NCI-H1417 (cell line): ENCODE results near the gene PDE4D.
"Not testable (repeated sequence)": the region's sequence is repeated elsewhere in the genome, so short reads cannot be mapped to it uniquely, and the experiment has no call there.

Experiments
- DNase-seq, 3 experiments: peaks; one replicate each; lab custom pipeline; 2025; lab: John Stamatoyannopoulos, UW

The PDE4D gene

DNA sequence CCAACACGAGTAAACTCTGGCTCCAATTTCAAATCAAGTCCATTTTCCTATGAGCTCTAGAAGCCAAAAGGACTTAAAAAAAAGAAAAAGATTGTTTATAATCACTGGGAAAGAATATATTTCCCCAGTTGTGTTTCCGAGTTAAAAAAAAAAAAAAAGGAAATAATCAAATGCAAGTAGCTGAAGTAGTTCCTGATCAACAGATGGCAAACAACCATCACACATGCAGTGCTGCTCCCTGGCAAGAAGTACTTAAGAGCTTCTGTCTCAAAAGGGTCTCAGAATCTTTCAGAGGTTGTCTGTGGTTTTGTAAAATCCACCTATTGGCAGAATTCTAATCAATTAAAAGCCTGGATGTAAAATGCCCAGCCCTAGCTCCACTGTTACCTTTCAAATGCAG lies 922.8 kb downstream of the PDE4D start:
- no peak for DNase-seq

DNA sequence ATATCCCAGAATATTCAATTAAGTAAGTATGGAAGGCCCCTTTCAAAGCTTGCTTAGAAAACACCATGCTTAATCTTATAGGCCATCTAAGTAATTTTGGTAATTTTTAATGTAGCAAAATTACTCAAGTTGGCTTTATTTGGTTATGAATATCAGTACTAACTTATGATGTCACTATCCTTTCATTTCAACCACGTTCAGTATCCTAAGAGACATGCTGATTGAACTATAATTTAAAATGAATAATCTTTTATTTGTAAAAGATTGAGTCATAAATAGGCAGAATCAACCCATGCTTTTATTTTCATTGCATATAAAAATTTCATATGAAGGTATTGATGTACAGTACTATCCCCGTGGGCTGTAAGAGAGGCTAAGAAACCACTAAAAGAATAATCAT lies 923.7 kb downstream of the PDE4D start:
- no peak for DNase-seq

DNA sequence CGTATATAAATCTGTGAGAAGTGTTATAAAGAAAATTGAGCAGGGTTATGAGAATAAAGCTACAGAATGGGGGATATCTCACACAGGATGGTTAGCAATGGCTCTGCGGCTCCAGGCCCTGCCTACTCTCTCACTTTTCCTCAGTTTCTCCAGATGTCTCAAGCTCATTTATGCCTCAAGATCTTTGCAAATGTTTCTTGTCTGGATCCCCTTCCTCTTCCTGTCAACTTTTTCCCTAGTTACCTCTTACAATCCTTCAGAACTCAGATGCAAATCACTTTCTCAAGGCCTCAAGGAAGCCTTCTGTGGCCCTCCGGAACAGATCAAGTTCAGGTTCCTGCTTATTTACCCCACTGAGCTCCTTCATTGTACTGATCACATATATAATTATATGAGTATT lies 924.3 kb downstream of the PDE4D start:
- DNase-seq: no peak

DNA sequence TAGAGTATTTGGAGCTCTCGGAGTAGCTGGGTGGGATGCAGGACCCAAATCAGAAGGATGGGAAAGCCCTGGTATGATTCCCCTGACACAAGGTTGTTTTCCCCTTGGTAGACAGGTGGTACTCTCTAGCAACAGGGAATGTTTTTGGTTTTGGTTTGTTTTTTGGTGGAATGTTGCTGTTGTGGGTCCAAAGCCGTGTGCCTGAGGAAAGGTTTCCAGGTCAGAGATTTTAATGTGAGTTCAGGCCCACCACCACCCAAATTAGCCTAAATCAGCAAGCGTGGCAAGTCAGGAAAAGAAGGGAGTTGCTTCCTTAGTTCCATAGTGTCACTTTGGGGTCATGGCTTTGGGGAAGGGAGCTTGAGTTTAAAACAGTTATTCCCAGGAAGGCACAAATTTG lies 925.2 kb downstream of the PDE4D start:
- no peak for DNase-seq

DNA sequence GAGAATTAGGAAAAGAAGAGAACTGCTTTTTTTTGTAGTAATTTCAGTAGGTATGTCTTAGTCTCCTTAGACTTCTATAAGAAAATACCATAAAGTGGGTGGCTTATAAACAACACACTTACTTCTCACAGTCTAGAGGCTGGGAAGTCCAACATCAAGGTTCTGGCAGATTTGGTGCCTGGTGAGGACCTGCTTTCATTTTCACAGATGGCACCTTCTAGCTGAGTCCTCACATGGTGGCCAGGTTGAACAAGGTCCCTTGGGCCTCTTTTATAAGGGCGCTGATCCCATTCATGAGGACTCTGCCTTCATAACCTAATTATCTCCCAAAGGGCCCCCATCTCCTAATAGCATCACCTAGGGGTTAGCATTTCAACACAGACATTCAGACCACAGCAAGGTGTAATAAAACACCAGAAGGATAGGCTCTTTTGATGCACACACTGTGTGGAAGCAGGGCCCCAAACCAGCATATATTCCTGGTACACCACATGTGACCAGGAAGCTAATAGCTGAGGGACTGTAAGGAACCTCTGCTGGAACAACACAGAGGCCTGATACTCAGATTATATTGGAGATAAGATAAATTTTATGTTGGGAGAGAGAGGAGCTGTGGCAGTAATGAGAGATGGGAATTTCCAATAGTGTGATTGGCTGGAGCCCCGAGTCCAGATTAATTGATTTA lies 925.8 kb downstream of the PDE4D start:
- DNase-seq: no peak

DNA sequence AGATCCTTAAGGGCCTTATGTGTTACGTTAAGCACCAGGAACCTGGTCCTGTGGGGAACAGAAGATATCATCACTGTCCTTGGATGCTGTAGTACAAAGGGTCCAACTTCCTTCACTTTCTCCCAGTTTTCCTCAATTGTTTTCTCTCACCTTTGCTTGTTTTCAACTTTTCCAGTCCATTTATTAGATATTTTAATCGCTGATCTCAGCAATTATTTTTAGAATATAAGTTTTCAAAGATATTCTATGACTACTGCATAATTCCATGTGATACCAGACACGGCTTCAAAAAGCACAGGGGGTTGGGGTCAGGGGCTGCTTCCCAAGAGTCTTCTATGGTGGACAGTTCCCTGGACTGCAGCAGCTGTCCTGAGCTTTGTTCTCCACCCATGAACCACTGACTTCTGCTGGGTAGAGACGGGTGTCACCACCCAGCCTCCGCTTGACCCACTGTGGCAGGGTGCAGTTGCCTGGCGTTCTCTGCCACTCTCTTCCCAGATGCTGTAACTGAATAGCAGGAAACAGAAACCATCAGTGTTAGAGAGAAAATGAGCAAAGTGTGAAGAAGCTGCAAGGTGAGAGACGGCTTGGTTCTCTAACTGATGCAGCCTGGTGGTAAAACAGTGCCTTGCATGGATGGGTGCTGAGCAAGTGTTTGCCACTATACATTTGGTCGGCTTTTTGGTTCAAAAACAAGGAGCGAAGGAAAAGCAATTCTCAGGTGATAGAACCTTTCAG lies 927.7 kb downstream of the PDE4D start:
- no peak for DNase-seq

DNA sequence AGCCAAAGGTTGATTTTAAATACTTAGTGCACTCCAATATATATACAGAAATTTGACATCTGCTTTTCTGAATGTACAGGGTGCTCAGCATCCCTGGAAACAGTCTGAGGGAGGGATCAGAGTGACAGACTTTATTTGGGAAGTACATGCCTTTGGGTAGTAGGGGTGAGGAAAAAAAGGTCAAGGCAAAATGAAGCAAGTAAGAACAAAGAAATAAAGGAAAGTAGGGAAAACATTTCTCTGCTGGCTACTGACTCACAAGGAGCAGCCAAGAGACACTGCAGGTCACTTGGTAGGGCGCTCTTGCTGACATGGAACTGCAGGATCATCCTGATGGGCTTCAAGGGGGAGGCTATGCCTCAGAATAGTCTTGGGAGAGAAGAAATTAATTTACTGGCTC lies 929.7 kb downstream of the PDE4D start:
- DNase-seq: no peak

DNA sequence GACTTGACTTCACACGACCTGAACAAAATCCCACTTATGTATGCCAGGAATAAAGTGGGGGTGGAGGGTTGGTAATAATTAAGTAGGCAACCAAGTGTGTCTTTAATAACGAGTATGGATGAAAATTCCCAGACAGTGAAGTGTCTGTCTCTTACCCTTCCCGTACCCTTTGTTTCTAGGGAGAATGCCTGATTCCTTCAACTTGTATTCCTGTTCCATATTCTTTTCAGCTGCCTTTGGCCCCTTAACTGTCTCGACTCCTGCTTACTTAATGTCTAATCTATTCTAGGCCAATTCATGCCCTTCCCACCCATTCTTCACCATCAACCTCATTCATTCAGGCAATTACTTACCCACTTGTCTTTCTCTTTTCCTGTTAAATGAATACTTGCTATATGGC lies 930.2 kb downstream of the PDE4D start:
- DNase-seq: no peak

DNA sequence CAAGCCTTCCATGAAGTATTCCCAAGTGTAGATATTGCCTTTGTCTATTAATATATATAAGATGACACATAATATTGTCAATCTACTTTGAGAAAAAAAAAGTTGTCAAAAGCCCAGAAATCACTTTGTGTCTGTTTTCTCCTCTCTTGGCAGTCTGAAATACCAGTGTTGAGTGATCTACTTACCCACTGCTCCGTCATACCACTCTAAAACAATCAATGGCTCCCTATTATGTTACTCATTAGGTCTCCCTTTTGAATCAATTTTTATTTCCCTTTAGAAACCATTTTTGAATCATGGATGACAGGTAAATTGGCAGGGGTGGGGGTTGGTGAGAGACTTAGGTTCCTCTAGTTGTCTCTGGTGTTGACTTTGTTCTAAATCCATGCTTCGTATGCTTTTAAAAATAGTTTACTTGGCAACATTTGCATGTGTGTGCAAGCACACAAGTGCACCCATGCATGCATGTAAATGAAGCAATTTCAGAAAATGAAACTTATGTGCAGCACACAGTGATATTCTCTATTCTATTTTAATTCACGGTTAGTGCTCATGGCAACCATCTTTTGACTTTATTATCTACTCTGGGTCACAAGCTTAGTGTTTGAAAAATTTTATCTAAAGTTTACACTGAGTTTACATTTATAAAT lies 931.8 kb downstream of the PDE4D start:
- no peak for DNase-seq

DNA sequence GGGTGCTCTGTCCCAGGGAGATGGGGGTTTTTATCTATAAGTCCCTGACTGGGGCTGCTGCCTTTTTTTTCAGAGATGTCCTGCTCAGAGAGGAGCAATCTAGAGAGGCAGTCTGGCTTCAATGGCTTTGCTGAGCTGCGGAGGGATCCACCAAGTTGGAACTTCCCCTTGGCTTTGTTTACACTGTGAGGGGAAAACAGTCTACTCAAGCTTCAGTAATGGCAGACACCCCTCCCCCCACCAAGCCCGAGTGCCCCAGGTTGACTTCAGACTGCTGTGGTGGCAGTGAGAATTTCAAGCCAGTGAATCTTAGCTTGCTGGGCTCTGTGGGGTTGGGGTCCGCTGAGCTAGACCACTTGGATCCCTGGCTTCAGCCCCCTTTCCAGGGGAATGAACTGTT lies 934.8 kb downstream of the PDE4D start:
- no peak for DNase-seq

DNA sequence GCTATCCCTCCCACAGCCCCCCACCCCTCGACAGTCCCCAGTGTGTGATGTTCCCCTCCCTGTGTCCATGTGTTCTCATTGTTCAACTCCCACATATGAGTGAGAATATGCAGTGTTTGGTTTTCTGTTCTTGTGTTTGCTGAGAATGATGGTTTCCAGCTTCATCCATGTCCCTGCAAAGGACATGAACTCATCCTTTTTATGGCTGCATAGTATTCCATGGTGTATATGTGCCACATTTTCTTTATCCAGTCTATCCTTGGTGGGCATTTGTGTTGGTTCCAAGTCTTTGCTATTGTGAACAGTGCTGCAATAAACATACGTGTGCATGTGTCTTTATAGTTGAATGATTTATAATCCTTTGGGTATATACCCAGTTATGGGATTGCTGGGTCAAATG lies 940.3 kb downstream of the PDE4D start:
- not testable (repeated sequence) for DNase-seq

DNA sequence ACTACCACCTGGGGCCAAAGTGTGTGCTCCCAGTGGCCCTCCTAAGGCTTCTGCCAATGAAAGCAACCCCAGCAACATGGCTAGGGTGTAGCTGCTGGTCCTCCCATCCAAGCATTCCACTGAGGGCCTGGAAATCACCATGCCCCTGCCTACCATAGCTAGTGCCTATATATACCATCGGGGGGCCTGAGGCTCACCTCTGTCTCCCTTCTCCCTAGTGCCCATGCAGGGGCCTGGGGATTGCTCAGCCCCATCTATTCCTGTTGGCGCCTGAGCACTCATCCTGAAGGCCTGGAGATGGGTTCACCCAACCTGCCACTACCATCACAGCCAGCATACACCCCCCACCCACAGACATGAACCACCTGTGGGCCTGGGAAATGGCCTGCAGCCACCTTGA lies 943.3 kb downstream of the PDE4D start:
- no peak for DNase-seq

DNA sequence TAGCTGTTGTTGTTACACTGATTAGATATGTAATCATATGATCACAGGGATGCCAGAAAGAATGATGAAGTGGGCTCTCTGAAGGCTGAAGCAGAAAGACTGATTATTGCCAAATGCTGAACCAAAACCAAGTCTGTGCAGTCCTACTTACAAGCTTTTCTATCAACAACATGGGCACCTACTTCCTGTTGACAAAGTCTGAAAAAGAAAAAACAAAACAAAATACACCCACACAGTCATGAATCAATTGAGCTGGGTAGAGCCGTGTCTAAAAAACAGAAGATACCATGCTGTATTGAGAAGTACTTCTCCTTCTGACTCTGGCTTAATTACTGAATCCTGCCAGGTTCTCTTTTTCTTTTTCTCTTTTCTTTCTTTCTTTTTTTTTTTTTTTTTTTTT lies 947.3 kb downstream of the PDE4D start:
- no peak for DNase-seq

DNA sequence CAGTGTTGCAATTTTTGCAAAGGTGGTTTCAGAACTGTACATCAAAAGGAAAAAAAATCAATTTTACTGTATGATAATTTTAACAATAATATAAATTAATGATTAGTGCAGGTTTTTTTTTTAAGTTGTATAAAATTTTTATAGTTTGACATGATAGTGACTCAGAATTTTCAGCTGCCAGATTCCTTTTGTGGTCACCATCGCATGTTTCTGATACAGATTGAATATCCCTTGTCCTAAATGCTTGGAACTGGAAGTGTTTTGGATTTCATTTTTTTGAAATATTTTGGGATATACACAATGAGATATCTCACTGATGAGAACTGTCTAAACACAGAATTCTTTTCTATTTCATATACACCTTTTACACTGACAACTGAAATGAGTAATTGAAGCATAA lies 949.3 kb downstream of the PDE4D start:
- no peak for DNase-seq

DNA sequence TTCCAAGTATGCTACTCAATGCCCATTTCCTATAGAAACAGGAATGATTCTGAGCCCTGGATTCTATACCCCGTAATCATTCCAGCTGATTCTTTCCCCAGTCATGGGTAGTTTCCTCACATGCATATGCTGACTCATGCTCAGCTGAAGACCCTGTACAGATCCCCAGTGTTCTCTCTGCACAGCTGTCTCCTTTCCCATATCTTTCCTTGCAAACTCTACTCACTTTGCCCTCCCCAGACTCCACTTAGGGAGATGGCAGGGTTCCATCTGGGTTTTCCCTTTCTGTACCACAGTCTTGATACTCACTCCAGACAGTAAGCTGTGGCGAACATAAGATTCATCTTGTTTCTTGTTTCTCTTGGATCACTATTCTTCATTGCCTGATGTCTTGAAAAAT lies 953.1 kb downstream of the PDE4D start:
- no peak for DNase-seq

DNA sequence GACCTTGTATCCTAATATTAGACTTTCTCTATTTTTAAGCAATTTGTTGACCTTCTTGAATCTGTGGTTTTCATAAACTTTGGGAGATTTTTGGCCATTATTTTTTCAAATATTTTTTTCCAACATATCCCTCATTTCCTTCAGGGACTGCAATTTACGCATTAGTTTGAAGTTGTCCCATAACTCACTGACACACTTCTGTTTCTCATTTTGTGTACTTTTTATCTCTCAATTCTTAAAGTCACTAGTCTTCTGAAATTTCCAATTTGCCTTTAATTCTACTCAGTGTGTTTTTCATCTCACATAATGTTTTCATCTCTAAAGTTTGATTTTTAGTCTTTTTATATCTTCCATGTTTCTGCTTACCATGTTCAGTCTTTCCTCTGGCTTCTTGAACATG lies 953.9 kb downstream of the PDE4D start:
- no peak for DNase-seq

DNA sequence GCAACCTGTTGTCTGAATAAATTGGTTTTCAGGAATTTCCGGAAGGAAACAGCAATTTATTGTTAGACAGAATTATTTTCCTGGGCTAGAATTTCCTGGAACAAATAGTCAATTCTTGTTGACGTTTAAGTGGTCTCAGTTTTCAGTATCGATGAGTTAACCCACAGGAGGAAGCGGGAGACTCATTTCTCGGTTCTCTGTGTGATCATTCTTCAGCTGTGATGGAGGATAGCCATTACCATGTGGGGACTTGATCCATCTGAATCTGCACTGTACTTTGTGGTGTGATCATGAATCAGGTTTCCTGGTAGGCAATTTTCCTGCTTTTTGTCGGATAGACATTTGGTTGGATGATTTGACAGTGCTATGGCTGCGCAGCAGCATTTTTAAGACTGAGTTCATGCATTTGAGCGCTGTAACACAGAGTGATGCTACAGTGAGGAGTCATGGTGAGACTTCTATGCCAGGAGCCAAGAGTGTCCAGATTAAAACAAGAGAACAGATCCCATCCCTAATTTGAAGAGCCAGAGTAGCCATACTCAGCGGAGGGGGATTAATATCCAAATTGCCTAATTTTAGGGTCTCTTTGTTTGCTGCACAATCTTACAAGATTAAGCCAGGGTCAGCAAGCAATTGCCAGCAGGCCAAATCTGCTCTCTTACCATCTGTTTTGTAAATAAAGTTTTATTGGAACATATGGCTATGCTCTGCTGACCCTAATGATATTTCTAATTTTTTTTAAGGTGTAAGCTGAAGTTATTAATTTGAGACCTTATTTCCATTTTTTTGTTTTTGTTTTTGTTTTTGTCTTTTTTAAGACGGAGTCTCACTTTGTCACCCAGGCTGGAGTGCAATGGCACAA lies 954.7 kb downstream of the PDE4D start:
- DNase-seq: no peak

DNA sequence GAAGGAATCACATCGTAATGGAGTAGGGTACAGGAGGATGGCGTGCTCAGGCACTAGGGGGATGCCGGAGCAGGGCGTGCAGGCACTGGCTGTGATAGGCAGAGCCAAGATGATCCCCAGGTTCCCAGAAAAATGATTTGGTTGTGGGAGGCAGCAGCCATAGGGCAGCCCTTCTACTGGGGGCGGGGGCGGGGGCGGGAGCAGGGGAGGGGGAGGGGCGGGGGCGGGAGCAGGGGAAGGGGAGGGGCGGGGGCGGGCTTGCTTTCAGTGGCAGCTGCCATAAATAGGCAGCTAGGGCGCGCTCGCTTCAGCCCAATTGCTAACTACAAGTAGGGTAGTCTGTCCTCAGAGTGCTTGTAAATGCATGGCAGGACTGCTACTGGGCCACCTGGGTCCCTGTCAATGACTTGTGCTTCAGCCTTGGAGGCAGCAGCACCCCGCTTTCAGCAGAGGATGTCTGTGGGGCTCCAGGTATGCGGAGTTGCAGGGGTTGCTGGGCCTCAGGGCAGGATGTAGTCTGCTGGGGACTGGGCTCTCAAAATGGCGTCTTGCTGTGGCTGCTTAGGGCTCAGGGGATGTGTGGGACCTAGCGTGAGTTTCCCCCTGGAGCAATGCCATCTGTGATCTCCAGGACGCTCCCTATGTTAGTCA lies 956.4 kb downstream of the PDE4D start:
- no peak for DNase-seq

DNA sequence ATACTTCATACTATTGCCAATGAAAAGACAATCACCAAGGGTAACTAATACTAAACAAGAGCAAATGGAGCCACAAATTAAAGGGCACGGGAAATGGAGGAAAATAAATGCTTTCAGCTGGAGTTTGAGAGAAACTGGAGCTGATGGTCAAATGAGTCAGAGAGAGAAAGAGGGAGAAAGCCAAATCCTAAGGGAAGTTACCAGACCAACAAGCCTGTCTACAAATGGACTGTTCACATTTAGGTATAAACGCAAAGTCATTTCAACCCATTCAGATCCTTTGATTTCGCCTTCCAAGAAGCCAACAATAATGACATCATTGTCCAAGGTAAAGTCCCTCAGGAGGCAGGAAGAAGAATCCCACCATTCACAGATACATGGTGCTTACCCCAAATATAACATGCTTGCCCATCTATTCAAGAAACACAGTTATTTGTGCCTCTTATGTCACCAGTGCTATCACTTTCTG lies 958.9 kb downstream of the PDE4D start:
- DNase-seq: no peak

DNA sequence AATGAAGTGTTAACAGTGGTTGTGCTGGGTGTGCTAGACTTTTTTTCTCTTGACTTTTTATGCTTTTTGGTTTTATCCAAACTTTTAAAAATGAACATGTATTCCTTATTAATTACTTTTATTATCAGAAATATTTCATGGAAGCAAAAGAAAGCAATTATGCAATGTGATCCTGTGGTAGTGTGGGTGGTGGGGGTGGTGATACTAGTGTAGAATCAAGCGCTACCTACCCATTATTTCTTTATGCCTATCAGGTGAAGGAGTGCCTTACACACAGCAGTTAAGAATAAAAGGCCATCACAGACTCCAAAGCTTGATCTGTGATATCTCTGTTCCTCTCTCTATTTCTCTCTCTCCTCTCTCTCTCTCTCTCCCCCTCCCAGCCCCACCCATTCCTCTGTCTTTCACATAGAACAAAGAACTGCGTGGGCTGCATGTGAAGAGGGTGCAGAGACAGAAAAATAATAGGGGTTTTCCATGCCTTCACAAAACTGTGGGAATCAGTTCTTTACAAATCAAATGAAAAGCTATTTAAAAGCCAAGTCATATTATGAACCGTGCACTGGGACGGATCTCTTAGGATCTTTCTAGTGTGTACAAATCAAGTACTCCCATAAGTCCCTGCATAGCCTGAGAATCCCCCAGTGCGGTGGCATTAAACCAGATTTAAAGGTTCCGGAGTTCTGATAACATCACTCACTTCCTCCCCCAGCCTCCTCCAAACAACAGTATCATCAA lies 959.5 kb downstream of the PDE4D start:
- no peak for DNase-seq

DNA sequence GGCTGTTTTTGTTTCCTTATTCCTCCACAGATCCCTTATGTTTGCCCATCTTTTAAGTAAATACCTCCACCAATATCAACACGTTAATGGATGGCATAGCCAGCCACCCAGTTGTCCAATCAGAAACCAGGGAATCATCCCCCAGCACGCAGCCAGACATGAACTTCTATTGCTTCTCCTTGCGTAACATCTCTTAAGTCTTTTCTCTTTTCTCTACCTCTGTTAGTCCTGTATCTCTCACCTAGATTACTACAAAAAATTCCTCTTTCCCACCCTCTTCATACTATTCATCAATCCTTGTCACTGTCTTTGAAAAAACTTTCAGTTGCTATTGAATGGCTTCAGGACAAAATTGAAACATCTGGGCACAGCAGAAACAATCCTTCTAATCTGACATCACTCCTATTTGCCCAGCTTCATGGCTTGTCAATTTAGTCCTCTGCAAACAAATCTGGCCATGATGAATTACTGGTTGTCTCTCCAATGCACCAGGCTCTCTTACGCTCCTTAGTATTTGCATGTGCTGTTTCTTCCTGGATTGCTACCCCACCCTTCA lies 961.4 kb downstream of the PDE4D start:
- DNase-seq: peak in 1 of 3 experiments; percentile 9
